HuH-7 (cell line): ENCODE data around the gene ARHGDIG.

Source experiments
- DNase-seq: peaks from one replicate; pipeline ENCODE4 v3.0.0; 2011; ENCODE audit warnings: low spot score

The ARHGDIG gene

GRCh38 chr16:280991-281659 is 734 bp downstream of the ARHGDIG start:
- no peak for DNase-seq

DNA sequence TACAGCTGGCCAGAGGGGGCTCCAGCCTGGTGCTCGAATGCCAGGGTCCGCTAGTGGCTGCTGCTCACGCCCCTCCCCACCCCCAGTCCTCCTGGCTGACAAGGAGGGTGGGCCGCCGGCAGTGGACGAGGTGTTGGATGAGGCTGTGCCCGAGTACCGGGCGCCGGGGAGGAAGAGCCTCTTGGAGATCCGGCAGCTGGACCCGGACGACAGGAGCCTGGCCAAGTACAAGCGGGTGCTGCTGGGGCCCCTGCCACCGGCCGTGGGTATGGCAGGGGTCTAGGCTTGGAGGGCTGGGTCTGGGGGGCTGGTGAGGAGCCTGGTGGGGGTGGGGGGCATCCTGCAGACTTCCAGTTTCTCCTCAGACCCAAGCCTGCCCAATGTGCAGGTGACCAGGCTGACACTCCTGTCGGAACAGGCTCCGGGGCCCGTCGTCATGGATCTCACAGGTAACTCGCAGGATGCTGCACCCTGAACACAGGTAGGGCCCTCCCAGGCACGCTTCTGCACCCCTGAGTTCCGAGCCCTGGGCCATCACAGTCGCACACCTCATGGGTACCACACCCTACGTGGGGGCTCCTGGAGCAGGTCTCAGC is 1.4 kb downstream of the ARHGDIG start:
- DNase-seq: no peak

DNA sequence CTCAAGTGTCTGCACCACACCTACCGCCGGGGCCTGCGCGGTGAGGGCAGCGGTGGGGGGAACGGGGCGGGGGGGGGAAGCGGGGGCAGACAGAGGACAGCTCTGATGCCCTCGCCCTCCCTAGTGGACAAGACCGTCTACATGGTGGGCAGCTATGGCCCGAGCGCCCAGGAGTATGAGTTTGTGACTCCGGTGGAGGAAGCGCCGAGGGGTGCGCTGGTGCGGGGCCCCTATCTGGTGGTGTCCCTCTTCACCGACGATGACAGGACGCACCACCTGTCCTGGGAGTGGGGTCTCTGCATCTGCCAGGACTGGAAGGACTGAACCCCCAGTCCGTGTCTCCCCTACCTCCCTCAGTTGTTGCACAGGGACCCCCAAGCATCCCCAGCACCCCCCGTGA is 2.1 kb downstream of the ARHGDIG start:
- DNase-seq: no peak

GRCh38 chr16:283033-283805 is 2.8 kb downstream of the ARHGDIG start, which contains the start of gene PDIA2:
Gene PDIA2, plus strand, starts transcription at chr16:283164. Its CDS starts 6 bp downstream, at chr16:283170.
- no peak for DNase-seq

DNA sequence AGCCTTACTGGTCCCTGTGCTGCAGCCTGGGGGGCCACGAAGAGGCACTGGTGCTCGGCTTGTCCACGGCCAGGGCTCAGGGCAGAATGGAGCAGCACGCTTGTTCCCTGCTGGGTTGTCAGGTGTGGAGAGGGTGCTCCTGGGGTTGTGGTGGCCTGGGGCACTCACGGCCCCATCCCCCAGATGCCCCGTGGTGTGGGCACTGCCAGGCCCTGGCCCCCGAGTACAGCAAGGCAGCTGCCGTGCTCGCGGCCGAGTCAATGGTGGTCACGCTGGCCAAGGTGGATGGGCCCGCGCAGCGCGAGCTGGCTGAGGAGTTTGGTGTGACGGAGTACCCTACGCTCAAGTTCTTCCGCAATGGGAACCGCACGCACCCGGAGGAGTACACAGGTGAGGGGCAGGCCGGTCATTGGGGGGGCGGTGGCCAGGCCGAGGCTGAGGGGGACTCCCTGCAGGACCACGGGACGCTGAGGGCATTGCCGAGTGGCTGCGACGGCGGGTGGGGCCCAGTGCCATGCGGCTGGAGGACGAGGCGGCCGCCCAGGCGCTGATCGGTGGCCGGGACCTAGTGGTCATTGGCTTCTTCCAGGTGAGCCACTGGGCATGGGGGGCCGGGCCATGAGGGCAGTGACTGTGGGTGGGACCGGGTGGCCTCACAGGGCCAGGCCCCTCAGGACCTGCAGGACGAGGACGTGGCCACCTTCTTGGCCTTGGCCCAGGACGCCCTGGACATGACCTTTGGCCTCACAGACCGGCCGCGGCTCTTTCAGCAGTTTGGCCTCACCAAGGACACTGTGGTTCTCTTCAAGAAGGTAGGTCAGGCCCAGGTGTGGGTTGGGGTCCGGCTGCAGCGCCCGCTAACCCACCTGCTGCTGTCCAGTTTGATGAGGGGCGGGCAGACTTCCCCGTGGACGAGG is 4.1 kb downstream of the ARHGDIG start:
- DNase-seq: no peak

DNA sequence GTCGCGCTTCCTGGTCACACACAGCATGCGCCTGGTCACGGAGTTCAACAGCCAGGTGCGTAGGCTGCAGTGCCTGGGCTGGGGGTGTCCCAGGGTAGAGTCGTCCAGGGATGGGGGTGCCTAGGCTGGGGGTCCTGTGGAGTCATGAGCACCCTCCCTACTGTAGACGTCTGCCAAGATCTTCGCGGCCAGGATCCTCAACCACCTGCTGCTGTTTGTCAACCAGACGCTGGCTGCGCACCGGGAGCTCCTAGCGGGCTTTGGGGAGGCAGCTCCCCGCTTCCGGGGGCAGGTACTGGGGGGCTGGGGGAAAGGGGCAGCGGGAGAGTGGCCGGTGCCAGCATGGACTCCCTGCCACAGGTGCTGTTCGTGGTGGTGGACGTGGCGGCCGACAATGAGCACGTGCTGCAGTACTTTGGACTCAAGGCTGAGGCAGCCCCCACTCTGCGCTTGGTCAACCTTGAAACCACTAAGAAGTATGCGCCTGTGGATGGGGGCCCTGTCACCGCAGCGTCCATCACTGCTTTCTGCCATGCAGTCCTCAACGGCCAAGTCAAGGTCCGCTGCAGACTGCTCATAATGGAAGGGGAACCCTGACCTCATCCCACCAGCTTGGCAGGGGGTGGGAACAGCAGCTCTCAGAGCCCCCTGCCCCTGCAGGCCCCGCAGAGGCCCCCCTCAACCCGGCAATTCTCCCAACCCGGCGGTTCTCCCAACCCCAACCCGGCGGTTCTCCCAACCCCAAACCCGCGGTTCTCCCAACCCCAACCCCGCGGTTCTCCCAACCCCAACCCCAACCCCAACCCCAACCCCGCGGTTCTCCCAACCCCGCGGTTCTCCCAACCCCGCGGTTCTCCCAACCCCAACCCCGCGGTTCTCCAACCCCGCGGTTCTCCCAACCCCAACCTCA is 5.0 kb downstream of the ARHGDIG start:
- DNase-seq: no peak

DNA sequence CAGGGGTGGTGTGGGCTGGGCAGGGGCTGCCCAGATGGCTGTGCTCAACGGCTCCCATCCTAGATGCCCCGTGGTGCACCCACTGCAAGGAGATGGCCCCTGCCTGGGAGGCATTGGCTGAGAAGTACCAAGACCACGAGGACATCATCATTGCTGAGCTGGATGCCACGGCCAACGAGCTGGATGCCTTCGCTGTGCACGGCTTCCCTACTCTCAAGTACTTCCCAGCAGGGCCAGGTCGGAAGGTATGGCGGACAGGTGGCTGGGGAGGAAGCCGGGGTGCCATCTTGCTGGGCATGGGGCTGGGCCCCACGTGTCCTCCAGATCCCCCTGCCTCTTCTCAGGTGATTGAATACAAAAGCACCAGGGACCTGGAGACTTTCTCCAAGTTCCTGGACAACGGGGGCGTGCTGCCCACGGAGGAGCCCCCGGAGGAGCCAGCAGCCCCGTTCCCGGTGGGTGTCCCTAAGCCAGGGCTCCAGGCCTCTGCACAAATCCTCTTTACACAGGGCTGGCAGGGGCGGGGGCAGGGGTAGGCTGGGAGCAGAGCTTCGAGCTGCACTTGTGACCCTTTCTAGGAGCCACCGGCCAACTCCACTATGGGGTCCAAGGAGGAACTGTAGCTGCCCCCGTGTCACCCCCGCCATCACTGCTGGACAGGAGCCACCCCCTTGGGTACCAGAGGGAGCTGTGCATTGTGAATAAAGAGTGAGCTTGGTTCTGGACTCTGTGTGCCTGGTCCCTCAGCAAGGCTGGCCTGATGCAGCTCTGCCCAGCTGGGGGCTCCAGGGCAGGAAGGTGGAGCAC is 6.3 kb downstream of the ARHGDIG start:
- DNase-seq: no peak

GRCh38 chr16:287298-287811 is 7.0 kb downstream of the ARHGDIG start:
- no peak for DNase-seq

GRCh38 chr16:287981-288920 is 7.9 kb downstream of the ARHGDIG start:
- DNase-seq: no peak

DNA sequence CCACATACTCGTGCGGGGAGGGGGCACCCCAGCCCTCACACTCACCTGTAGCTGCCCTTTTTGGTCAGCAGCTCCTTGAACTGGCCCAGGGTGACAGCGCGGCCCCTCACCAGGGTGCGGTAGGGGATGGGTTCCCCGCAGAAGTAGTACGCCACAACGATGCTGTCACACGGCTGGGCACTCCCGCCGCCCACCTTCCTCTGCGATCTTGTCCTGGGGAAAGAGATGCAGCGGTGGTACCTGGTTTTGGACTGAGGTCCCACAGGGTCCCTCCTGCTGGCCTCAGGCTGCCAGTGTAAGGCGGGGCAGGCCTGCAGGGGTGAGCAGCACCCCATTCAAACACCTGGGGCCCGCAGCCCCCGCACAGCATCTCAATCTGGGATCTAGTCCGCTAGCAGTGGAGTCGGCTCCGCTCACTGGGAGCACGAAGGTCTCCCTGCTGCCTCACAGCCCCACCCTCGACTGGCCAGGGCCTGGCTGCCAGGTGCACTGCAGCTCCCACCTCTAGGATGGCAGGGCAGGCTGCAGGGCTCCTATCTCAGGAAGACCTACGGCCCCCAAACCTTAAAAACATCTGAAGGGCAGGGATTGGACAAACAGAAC is 9.1 kb downstream of the ARHGDIG start:
- no peak for DNase-seq

DNA sequence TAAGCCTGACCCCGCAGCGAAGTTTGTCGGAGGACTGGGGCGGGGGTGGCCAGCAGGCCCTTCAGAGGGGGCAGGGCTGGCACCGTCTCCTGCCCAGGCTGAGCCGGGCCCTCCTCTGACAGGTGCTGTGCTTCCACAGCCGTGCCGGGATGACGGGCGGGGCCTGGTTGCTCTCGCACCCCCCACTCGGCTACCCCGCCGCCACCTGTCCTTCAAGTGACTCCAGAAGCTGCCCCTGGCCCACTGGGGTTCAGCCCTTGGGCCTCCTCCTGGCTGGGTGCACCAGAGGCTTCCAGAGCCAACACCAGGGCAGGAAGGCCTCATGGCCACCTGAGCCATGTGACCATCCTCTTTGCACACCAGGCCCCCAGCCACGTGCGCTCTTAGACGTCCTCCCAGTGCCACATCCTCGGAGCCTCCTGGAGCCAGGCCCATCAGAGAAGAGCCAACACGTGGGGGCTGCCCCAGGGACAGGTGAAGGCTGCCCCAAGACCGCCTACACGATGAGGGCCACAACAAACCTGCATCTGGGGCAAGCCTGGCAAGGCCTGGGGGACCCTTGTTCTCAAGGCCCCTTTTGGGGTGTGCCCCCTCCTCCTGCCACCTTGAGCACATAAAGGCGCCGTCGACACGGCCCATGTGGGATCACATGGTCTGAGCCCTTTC is 9.8 kb downstream of the ARHGDIG start:
- DNase-seq: no peak

DNA sequence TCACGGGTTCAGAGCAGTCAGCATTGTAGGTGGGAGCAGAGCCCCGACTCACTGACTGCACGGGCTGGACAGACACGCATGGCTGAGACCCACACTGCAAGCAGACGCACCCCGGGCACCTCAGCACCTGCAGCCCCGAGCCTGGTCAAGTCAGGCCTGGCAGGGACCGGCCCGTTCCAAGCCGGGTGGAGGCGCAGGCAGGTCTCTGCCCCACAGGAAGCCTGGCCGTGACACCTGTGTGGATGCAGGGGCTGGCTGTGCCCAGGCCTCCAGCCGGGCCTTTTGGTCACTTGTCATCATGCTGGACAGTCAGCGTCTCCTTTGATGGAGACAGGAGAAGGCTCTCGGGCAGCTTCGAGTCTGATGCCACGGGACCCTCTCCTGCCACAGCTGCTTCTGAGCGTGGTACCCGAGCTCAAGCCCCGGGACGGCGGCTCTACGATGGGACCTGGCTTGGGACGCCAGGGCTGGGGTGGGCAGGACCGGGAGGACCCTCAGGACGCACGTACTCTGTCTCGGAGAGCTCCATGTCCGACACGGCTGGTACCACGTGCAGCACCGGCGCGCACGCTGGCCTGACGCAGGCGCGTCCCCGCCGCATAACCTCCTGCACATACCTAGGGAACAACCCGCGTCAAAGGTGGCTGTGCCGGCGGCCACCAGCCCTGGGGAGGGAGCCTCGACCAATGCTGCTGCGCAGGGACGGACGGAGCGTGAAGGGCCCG is 10.5 kb downstream of the ARHGDIG start:
- no peak for DNase-seq

- DNase-seq: no peak
Measured at GRCh38 chr16:291539-291938, 11.1 kb downstream of the ARHGDIG start.

- DNase-seq: no peak
Measured at GRCh38 chr16:293043-293775, 12.8 kb downstream of the ARHGDIG start.

- no peak for DNase-seq
Measured at GRCh38 chr16:296276-296675, 15.9 kb downstream of the ARHGDIG start.

DNA sequence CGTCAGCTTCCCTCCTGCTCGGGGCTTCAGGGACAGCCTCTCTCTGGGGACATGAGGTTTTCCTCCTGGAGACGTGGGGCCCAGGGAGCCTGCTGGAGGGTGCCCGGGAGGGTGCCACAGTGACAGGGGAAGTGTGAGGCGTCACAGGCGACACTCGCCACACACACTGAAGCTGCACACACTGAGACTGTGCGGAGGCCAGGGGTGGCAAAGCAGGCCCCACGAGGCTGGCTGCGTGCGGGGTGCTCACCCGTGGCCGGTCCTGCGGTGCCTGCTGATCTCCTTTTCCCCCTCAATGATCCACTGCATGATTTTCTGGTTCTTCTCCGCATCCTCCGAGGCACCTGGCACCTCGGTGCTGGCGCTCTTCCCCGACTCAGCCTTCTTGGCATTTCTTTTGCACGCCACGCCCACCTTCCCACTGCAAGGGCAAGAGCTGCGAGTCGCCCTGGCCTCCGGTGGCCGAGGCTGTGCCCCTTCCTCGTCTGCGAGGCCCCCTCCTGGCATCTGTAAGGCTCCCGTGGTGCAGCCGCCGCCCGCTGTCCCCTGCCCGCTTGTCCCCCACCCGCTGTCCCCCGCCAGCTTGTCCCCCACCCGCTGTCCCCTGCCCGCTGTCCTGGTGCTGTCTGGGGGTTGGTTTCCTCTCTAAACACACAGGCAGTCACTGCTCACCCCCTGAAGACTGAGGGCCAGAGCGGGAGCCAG is 16.6 kb downstream of the ARHGDIG start:
- no peak for DNase-seq
